Parathyroid adenoma (tissue), 2 donors: ENCODE results near the gene WFS1.

Source experiments
- H2AFZ ChIP-seq: fragments of 300-600 bp; sonication (generic); one replicate; pipeline ENCODE4 v1.7.0; 2017; ENCODE audit warnings: antibody characterized with exemption, mild to moderate bottlenecking
- H3K27ac ChIP-seq: fragments of 300-600 bp; sonication (generic); one replicate; pipeline ENCODE4 v1.7.0; 2017
- H3K27me3 ChIP-seq: fragments of 300-600 bp; sonication (generic); one replicate; pipeline ENCODE4 v1.7.0; 2017; ENCODE audit warnings: low read length; ENCODE audit not compliant: control insufficient read depth, insufficient read depth
- H3K36me3 ChIP-seq: fragments of 300-600 bp; sonication (generic); one replicate; pipeline ENCODE4 v1.7.0; 2017; ENCODE audit warnings: low read length; ENCODE audit not compliant: control insufficient read depth, insufficient read depth
- H3K4me1 ChIP-seq: fragments of 300-600 bp; sonication (generic); one replicate; pipeline ENCODE4 v1.7.0; 2017; ENCODE audit warnings: control low read depth
- H3K4me2 ChIP-seq: fragments of 300-600 bp; sonication (generic); one replicate; pipeline ENCODE4 v1.7.0; 2017; ENCODE audit warnings: low read length
- H3K4me3 ChIP-seq: fragments of 300-600 bp; sonication (generic); one replicate; pipeline ENCODE4 v1.7.0; 2017; ENCODE audit warnings: low read depth, low read length
- H3K79me2 ChIP-seq: fragments of 300-600 bp; sonication (generic); one replicate; pipeline ENCODE4 v1.7.0; 2017; ENCODE audit warnings: control low read depth
- H3K9ac ChIP-seq: fragments of 300-600 bp; sonication (generic); one replicate; pipeline ENCODE4 v1.7.0; 2017; ENCODE audit warnings: mild to moderate bottlenecking
- H3K9me3 ChIP-seq: fragments of 300-600 bp; sonication (generic); one replicate; pipeline ENCODE4 v1.7.0; 2017; ENCODE audit warnings: low read length; ENCODE audit not compliant: control insufficient read depth
- TF ChIP-seq, protein P1 (sequence below): fragments of 300-600 bp; sonication (generic); IDR thresholded peaks from one replicate; pipeline ENCODE4 v1.7.0; 2017; ENCODE audit warnings: antibody characterized with exemption, mild to moderate bottlenecking
- donor health status: primary hyperparathyroidism.

WFS1 gene

DNA sequence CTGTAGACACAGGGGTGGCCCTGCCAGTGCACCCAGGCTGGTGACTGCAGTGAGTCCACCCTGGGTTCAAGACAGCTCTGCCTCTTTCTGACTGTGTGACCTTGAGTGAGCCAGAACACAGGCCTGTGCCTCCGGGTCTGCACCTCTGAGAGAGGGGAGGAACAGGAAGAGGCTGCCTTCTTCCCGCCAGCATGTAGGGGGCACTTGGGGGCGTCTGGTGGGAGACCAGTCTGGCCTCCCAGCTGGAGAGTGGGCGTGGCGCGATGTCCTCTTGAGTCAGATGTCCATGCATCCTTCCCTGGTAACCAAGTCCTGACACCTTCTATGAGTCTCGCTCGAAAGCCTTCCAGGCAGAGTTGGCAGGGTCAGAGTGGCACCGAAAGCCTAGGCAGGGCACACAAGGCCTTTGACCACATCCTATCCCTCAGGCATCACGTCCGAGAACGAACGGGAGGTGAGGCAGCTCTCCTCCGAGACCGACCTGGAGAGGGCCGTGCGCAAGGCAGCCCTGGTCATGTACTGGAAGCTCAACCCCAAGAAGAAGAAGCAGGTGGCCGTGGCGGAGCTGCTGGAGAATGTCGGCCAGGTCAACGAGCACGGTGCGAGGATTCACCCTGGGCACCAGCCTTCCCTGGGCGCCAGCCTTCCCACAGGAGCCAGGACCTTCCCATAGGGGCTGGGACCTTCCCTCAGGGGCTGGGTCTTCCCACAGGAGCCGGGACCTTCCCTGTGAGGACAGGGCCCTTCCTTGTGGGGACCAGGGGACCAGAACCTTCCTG, 21.3 kb downstream of the WFS1 start:
- no peaks in the 10 kb centered on the region for H3K79me2 ChIP-seq
- H3K4me1 ChIP-seq = no peaks in the 10 kb centered on the region
- H2AFZ ChIP-seq = no peak overlapping the region
- no peaks in the 10 kb centered on the region for H3K27me3 ChIP-seq
- no peak overlapping the region for H3K27ac ChIP-seq
- no peaks in the 10 kb centered on the region for H3K9me3 ChIP-seq
- no peak overlapping the region for H3K9ac ChIP-seq
- TF ChIP-seq, protein P1, sequence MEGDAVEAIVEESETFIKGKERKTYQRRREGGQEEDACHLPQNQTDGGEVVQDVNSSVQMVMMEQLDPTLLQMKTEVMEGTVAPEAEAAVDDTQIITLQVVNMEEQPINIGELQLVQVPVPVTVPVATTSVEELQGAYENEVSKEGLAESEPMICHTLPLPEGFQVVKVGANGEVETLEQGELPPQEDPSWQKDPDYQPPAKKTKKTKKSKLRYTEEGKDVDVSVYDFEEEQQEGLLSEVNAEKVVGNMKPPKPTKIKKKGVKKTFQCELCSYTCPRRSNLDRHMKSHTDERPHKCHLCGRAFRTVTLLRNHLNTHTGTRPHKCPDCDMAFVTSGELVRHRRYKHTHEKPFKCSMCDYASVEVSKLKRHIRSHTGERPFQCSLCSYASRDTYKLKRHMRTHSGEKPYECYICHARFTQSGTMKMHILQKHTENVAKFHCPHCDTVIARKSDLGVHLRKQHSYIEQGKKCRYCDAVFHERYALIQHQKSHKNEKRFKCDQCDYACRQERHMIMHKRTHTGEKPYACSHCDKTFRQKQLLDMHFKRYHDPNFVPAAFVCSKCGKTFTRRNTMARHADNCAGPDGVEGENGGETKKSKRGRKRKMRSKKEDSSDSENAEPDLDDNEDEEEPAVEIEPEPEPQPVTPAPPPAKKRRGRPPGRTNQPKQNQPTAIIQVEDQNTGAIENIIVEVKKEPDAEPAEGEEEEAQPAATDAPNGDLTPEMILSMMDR = no peak
- H3K36me3 ChIP-seq = no peaks in the 10 kb centered on the region
- no peak overlapping the region for H3K4me3 ChIP-seq
- no peak overlapping the region for H3K4me2 ChIP-seq

DNA sequence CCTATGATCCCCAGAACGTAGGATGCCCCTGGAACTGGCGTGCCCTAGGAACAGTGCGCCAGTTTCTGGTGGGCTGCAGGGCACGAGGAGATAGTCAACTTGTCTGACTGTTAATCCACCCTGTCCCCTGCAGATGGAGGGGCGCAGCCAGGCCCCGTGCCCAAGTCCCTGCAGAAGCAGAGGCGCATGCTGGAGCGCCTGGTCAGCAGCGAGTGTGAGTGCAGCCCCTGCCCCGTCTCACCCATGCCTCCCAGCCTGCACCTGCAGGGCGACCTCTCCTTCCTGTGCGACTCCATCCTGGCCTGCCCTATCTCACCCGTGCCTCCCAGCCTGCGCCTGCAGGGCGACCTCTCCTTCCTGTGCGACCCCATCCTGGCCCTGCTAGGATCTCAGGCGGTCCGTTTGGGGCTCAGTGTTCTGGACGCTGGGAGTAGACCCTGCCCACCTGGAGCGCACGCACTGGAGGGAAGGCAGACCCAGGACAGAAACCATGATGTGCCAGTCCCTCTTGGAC, 22.2 kb downstream of the WFS1 start:
- Histone ChIP-seq H3K9ac (no peak overlapping the region), H3K4me2 (no peak overlapping the region), H3K36me3 (no peaks in the 10 kb centered on the region)

DNA sequence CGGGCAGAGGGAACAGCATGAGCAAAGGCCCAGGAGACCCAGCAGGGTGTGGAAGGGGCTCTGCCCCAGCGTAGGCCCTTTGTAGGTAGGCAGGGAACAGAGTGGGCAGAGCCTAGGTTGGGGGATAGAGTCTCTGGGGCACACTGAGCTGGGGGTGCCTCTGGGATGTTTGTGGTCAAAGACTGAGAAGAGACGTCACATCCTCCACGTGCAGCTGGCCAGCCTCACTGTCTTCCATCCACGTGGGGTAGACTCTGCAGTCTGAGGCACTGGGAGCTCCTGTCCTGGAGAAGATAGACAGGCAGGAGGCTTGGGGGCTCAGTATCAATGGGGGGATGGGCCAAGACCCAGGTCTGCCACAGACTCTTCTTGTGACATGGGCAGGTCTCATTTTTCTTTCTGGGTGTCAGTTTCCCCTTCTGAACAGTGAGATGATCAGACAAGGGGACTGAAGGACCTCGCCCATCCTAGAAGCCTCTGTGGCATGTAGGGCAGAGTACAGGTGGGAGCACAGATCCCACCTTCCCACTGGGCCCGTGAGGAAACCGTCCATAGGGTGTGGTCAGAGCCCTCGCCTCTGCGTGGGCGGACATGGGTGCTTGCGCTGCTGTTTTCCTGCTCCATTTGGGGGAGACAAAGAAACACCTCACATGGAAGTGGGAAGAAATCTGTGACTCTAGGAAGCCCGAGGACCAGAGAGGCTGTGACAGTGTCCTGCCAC, 22.9 kb downstream of the WFS1 start:
- no peaks in the 10 kb centered on the region for H3K79me2 ChIP-seq
- H3K36me3 ChIP-seq = no peaks in the 10 kb centered on the region
- H3K9ac ChIP-seq = no peak overlapping the region
- H3K4me1 ChIP-seq = no peaks in the 10 kb centered on the region
- no peak overlapping the region for H2AFZ ChIP-seq
- H3K4me2 ChIP-seq = no peak overlapping the region
- no peaks in the 10 kb centered on the region for H3K9me3 ChIP-seq
- TF ChIP-seq, protein P1 = no peak
- no peak overlapping the region for H3K4me3 ChIP-seq
- no peak overlapping the region for H3K27ac ChIP-seq
- H3K27me3 ChIP-seq = no peaks in the 10 kb centered on the region

More for the DNA sequence above, 22.2 kb downstream of the WFS1 start:
- Histone ChIP-seq H3K4me1 (no peaks in the 10 kb centered on the region), H3K27me3 (no peaks in the 10 kb centered on the region), H2AFZ (no peak overlapping the region), H3K27ac (no peak overlapping the region), H3K79me2 (no peaks in the 10 kb centered on the region), H3K4me3 (no peak overlapping the region), H3K9me3 (no peaks in the 10 kb centered on the region)
- TF ChIP-seq, protein P1 = no peak

DNA sequence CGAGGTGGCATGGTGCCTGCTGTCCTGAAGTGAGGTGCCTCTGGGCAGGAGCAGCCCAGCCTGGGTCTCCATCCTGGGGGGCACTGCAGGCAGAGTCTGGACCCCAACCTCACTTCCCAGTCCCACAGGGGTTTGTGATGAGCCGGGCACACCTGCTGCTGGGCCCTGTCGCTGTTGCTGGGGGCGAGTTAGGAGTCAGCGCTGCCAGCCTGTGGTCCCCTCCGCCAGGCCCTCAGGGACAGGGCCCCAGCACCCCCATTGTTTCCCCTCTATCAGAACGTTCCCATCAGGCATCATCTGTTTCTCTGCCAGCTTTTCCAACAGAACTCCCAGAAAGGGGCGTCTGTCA, 23.4 kb downstream of the WFS1 start:
- Histone ChIP-seq H2AFZ (no peak overlapping the region), H3K36me3 (no peaks in the 10 kb centered on the region), H3K9me3 (no peaks in the 10 kb centered on the region), H3K27ac (no peak overlapping the region), H3K4me2 (no peak overlapping the region), H3K4me3 (no peak overlapping the region), H3K4me1 (no peaks in the 10 kb centered on the region), H3K9ac (no peak overlapping the region), H3K27me3 (no peaks in the 10 kb centered on the region), H3K79me2 (no peaks in the 10 kb centered on the region)
- TF ChIP-seq, protein P1 = no peak
